Measurements from ENCODE around the gene ZNF516.

Gene ZNF516

DNA sequence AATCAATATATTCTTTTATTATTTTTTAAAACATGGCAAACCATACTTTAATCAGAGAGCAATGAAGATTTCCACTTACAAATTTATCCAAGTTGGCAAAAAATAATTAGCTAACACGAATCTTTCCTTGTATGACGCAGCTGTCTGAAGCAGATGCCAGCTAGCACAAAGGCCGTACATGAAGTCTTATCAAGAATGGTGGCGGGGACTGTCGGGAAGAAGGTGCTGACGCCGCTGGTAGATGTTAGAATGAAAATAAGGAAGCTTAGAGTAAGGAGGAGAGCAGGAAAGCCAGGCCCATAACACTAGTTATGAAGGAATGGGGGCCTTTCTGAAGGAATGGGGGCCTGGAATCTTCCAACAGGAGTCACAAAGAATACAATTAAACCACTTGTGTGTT is 96.7 kb downstream of the ZNF516 start:
- DNase-seq: no peak

DNA sequence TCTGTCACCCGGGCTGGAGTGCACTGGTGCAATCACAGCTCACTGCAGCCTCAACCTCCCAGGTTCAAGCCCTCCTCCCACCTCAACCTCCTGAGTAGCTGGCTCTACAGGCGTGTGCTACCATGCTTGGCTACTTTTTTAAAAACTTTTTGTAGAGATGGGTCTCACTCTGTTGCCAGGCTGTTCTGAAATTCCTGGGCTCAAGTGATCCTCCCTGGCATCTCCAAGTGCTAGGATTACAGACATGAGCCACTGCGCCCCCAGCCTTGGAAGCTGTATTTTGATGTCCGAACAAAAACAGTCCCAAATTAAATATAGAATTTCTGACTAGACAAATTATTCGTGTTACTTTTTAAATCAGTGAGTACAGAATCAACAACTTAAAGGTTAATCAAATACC is 97.4 kb downstream of the ZNF516 start:
- no peak for DNase-seq

DNA sequence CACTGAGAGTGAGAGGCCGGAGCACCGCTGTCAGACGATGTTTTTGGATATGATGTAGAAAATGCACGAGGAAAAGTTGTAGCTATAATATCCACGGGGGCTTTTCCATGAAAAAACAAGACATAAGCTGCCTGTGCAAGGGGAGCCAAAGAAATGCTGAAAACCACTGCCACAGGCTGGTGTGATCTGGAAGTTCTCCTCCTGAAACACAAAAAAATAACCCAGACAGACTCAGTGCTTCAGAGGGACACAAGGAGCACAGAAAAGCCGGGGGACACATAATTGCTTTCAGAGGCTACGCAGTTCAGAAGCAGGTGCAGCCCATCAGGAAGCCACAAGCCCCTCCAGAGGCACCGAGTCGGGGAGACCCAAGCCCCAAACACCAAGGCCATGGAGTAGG is 98.2 kb downstream of the ZNF516 start:
- no peak for DNase-seq

DNA sequence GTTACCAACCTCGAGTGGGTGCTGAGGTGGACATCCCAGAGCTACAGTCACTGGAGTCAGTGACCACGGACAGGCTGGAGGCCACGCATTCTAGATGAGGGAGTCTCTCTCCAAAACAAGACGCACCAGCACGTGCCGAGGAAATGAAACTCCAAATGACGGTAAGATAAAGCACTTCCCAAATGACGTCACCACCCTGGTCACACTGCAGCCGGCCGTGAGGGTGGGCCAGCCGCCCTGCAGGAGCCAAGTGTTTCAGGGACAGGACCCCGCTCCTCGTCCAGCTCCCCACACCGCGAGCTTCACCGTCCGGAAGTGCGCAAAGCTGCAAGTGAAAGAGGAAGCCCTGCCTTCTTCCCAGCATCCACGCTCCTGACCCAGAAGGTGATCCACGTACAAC is 99.4 kb downstream of the ZNF516 start:
- no peak for DNase-seq

DNA sequence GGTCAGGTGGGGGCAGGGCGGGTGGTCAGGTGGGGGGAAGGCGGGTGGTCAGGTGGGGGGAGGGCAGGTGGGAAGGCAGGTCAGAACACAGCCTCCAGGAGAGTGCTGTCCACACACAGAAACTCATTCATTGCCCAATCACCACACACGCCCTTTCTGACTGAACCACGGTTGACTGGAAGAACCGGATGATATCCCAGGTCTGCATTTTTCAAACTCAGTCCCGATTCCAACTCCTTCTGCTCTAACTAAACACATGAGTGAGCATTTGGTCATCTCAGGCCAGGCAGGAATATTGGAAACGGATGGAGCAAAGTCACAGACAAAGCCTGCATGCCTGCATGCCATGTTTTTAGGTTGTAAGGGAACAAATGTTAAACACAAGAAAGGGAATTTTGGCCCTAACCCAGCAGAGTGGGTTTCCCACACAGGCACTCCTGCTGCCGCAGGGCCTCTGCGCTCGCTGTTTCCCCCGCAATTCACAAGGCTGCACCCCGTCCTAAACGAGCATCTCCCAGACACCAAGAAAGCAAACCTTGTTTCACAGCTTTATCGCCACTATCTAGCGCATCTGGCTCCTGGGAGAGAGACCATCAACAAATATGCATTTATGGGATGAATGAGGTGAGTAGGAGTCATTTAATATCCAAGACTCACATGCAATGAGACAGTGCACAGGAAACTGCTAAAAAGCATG is 100.1 kb downstream of the ZNF516 start:
- DNase-seq: no peak

DNA sequence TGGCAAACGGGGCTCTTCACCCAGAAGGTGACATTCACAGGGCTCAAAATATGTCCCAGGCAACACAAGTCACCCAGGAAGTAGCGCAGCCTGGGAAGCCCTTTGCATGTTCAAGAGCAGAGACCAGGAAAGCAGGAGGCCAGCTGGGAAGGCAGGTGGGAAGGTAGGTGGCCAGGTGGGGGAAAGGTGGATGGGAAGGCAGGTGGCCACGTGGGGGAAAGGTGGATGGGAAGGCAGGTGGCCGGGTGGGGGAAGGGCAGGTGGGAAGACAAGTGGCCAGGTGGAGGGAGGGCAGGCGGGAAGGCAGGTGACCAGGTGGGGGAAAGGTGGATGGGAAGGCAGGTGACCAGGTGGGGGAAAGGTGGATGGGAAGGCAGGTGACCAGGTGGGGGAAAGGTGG is 102.7 kb downstream of the ZNF516 start:
- DNase-seq: no peak

DNA sequence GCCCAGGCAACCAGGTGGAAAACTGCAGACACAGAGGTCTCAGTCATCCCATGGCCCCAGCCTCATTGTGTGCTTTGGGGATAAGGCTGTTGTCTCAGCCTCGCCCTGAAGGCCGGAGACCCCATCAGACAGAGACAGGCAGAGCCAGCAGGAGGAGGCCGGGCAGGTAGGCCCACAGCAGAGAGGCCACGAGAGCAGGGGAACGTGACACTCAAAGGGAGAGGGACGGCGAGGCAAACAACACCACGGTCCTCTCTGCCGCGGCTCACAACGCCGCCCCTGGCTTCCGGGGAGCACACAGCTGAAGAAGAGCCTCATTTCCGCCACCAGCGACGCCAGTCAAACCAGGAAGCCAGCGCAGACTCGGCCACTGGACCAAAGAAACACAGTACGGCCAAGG is 103.3 kb downstream of the ZNF516 start:
- DNase-seq: no peak

DNA sequence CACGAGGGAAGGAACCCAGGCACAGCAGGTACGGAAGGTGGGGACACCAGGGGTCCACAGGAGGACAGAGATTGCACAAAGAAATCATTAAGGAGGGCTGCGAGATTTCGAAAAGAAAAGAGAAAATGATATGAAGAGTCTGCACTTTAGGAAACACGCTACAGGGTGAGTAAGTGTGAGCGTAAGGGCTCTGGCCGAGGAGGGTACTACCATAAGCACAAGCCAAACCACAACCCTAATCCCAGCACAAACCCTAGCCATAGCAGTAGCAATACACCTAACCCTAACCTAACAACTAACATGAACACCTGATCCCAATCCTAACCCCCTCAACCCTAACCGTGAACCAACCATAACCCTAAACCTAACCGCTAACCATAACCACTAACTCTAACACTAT is 104.0 kb downstream of the ZNF516 start:
- DNase-seq: no peak

DNA sequence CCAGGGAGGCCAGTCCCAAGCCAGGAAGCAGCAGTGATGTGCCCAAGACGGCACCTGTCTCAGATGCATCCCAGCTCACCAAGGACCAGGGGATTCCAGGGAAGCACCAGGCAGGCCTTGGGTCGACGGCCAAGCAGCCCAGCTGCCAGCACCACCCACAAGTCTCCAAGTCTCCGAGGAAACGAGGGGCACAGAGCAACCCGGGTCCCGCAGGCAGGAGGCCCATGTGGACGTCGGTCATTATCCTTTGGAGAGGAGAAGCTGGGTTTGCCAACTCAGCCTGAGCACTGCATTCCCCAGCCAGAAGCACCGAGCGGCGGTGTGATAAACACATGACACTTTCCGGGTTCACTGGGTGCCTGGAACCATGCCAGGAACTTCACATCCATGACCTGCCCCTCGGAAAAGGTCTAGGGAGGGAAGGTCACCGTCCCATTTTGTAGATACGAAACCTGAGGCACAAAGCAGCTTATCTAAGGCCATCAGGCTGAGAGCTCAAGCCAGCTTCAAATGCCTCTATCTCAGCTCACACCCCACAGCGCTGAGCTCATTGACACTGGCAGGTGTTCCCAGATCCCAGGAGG is 104.5 kb downstream of the ZNF516 start:
- DNase-seq: no peak

DNA sequence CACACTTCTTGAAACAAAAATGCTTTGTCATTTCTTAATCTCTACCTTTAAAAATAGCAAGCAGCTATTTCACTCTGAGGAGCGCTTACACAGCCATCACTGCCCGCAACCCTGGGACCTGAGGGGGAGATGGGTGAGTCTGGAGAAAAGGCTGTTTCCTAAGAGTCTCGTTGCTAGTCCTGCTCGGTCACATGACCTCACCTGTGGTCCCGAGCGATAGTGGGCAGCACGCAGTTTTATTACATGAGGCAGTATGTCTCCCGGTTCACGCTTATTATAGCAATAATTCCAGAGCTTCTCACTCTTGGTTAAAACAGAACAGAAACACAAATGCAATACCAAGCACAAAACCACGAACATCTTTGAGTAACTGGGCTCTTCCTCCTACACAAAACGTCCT is 105.3 kb downstream of the ZNF516 start:
- DNase-seq: no peak

DNA sequence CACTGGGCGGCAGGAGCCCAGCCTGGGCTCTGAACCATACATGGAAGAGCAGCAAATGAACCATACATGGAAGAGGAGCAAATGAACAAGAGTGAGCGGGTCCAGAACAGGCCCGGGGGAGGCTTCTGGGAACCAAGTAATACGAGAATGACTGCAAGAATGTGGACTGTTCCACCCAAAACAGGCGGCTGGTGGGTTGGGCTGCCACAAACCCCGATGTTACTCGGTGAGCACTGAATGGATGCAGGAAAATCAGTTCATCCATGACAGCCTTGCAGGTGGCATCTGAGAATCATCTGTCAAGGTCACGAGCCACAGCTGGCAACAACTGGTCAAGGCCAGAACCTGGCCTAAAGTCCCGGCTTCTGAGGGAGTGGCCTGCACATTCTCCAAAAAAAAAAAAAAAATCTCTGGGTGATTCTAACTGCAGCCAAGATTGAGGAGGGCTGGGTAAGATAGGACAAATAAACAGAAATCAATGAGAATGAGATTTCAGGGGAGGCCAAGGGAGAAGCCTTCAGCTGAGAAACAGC is 106.1 kb downstream of the ZNF516 start:
- DNase-seq: no peak

DNA sequence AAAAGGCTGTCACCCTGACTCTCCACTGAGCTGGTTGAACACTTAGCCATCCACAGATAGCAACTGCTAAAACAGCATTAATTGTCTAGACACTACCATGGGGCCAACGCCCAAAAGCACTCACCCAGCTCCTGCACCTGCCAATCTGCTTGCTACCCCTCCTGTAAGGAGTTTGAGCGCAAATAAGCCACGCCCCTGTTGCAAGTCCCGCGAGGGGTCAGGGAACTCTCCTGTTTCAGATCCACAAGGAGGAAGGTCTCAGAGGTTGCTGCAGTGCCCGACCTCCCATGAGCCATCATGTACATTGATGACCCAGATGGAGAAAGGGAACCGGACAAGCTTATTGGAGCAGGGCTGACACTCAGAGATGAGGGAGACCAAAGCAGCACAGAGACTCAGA is 106.8 kb downstream of the ZNF516 start:
- DNase-seq: no peak

DNA sequence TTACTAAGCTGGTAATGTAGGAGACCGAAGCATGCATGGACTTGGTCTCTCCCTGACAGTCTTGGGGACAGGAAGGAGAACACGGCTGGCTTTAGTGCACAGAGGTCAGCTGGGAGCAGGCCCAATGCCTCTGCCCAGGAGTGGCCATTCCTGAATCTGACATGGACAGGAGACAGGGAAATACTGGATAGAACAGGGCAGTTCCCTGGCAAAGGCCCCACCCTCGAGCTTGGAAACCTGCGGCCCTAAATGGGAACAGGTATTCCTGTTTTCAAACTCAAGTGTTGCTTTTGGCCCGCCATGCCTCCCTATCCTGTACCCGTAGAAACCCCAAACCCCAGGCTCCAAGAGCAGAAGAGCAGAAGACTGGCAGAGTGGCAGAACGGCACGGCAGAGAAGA is 107.4 kb downstream of the ZNF516 start:
- DNase-seq: no peak

DNA sequence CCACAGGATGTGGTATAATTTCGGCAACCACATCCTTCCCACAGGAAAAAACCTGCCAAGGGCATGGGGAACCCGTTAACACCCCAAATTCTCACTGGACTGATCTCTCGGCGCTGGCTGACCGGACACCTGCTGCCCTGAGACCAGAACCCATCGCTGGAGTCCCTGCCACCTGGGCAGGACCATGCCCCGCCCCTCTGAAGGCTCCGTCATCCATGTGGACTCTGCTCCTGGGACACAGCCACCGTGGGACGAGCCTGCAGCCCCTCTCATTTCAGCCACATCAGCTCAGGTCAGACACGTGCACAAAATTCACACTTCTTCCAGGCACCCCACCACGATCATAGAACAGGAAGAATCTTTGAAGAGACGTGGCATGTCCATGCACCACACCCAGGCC is 108.2 kb downstream of the ZNF516 start:
- no peak for DNase-seq

DNA sequence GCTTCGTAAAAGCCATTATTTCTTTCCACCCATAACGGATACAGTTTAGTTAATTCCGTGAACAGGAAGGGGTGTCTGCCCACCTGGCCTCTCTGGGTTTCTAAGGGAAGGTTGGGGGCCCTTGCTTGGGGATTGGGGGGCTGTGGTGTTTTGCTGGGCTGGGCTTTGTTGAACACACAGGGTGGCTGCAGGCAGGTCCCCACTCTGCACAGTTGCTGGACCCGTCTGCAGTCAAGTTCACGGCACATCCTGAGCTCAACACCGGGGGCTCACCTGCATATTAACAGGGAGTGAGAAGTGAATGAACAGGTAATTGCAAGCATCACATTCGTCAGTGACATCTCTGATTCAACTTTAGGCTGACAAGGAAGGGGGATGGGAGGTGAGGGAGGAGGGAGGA is 109.0 kb downstream of the ZNF516 start:
- DNase-seq: no peak

DNA sequence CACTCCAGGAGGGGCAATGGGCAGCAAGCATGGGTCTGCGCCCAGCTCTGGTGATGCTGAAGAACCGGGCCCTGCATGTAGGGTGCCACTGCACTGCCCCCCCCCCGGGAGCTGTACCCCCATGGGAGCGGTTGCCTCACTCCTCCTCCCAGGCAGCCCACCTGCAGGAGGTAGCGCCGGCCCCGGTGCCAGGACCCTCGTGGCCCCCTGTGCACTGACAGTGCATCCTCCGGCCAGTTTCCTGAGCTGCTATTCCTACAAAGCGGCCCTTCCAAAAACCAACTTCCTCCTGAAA is 109.4 kb downstream of the ZNF516 start:
- no peak for DNase-seq

DNA sequence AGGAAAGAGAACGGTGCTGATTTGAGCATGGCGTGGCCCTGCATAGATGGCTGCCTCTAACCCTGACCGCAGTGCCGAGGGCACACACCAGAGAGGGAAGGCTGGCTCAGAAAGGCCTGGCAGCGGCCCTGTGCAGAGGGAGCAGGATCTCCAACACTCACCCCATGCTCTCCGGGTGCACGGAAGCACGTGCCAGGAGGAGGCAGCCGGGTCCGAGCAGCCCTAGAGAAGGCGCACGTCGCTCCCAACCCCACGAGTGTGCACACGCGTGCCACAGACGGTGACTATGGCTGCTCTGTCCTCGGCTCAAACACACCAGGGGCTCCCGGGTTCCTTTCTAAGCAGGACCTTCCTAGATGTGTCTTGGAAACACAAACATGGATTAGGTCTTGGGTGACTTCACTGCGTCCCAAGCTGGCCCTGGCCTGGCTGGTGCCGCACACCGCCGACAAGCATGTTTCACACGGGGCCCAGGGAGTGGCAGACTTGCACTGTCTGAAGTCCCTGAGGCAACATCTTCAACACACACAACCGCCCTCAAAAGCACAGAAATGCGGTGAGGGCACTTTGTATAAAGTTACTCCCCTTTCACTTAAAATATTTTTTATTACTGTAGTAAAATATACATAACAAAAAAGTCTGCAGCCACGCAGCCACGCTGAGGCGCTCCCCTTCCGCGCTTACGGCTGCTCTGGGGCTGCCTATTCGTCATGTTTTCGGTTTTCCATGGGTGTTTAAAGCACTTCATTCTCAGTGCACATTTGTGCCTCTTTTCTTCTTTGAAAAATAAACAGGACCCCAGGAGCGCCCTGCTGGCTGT is 110.0 kb downstream of the ZNF516 start:
- DNase-seq: no peak

DNA sequence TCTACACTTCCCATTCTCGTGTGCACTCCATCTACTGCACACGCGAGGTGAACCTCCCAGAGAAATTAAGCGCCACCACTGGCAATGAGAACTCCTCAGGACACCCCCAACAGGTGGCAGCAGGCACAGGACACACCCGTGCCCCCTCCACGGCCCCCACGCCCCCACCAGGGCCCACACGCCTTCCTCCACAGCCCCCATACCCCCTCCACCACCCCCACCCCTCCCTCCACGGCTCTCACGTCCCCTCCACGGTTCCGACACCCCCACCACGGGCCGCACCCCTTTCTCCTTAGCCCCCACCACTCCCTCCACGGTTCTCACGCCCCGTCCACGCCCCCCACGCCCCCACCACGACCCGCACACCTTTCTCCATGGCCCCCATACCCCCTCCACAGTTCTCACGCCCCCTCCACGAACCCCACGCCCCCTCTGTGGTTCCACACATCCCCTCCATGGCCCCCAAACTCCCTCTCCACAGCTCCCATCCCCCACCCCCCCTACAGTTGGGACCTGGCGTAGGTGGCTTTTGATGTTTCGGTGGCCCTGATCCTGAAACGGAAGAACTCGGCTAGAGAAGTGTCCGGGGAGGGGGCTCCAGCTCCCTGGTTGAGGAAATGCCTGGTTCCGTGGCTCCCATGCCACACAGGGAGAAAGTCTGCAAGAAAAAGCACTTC is 110.8 kb downstream of the ZNF516 start:
- no peak for DNase-seq

DNA sequence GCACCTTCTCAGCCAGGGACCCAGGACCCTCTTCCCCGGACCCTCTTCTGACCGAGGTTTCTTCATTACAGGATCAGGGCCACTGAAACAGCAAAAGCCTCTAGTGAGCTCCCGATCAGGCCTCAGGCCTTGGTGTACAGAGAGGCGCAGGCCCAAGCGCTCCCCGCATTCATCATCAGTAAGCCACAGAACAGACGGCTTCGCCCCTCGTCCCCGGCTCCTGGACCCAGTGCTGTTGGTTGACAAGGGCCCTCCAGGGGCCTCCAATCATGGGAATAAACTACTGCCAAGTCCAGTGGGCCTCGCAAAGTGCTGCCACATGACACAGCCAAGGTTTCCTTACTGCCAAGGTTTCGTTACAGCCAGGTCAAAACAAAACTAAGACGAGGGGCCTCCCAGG is 111.4 kb downstream of the ZNF516 start:
- DNase-seq: no peak

DNA sequence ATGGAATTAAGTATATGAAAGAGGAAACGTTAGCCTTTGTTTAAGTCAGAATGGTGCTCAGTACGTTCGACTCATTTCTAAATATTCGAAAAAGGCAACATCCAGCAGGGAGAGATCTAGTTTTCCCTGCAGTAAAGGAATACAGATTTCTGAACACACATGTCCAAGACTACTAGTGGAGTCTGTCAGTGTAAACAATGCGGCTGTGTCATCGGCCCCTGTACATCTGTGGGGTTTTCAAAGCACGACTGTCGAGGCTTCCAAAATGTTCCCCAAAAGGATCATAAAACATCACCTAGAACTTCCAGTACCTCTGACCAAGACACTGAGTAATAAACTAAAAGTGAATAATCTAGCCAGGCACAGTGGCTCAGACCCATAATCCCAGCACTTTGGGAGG is 112.8 kb downstream of the ZNF516 start:
- no peak for DNase-seq

DNA sequence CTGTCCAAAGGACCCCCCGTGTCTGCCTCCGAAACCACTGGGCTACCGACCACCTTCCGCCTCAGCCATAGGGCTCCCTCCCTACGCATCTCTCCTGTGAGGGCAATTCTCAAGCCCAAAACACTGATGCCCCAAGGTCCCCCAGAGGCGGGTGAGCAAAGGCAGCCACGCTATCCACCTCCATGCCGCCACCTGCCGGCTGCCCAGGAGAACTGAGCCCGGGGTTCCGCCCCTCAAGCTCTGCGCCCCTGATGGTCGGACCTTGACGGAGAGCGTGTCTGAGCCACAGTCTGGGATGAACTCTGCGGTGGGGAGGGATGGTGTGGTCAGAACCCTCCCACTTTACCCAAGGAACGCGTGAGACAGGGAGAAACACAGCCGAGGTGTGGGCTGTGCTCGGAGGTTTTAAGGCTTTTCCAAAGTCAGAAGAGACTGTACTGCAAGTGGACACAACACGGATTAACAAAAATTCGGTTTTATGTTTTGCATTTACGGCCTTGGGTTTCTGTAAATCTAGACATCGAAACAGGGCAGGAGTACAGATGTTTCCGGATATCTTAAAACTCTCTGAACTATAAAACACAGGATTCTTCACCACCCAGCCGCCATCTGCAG is 114.1 kb downstream of the ZNF516 start:
- DNase-seq: no peak

DNA sequence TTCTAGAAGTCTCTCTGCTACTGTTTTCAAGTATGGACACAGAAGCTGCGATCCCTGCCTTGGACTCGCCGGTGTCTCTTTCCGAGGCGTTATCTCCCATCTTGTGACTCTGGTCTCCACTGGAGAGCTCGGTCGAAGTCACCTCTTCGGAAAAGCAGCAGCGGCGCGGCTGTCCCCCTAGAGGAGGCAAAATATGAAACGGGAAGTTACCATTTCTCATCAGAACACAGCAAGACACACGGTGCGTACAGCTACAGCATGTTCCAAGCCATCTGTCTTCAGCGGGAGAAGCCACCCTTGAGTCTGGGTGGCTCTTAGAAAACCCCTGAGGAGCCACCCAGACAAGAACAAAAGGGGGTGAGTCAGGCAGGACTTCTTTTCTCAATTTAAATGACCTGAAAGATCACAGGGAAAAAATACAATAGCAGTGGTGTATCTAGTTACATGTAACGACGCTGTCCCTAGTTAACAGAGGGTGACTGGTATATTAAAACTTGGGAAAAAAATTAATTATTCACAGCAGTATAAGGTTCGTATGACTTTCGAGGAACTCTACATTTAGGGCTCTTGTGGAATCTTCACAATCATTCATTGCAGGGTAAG is 114.8 kb downstream of the ZNF516 start:
- DNase-seq: no peak

Data from NCI-H510A treated with DMSO at 0.1 percent for 48 hours (cell line).